HG02870 (cell line): Measurements from ENCODE around the gene SYT2.

Experiments used
- ATAC-seq: cut with Tn5 transposase; IDR thresholded peaks from one replicate; pipeline ENCODE4 v1.9.1; 2021; ENCODE audit warnings: mild to moderate bottlenecking, moderate library complexity; ENCODE audit not compliant: unreplicated experiment

The SYT2 gene

GRCh38 chr1:202706851-202707250 is 3.4 kb downstream of the SYT2 start:
- no peak for ATAC-seq

- ATAC-seq, result no peak
Measured at GRCh38 chr1:202704601-202705000, 5.7 kb downstream of the SYT2 start.

GRCh38 chr1:202703191-202703590 is 7.1 kb downstream of the SYT2 start:
- ATAC-seq, result no peak

GRCh38 chr1:202702088-202702487 is 8.2 kb downstream of the SYT2 start:
- ATAC-seq, result no peak

GRCh38 chr1:202701200-202701599 is 9.1 kb downstream of the SYT2 start:
- no peak for ATAC-seq

- no peak for ATAC-seq
Measured at GRCh38 chr1:202700061-202700460, 10.2 kb downstream of the SYT2 start.

- ATAC-seq, result no peak
Measured at GRCh38 chr1:202698276-202698675, 12.0 kb downstream of the SYT2 start.

- ATAC-seq, result no peak
Measured at GRCh38 chr1:202697038-202697437, 13.2 kb downstream of the SYT2 start.

- no peak for ATAC-seq
Measured at GRCh38 chr1:202694314-202694713, 15.9 kb downstream of the SYT2 start.

GRCh38 chr1:202692959-202693555 is 17.2 kb downstream of the SYT2 start:
- ATAC-seq, result no peak

GRCh38 chr1:202691816-202692215 is 18.4 kb downstream of the SYT2 start:
- no peak for ATAC-seq

- no peak for ATAC-seq
Measured at GRCh38 chr1:202689493-202690342, 20.5 kb downstream of the SYT2 start.

GRCh38 chr1:202689082-202689481 is 21.2 kb downstream of the SYT2 start:
- ATAC-seq, result no peak

- no peak for ATAC-seq
Measured at GRCh38 chr1:202688401-202688800, 21.9 kb downstream of the SYT2 start.

- ATAC-seq, result no peak
Measured at GRCh38 chr1:202687798-202688197, 22.5 kb downstream of the SYT2 start.

GRCh38 chr1:202687370-202687769 is 22.9 kb downstream of the SYT2 start:
- ATAC-seq, result no peak

GRCh38 chr1:202685641-202686040 is 24.6 kb downstream of the SYT2 start:
- ATAC-seq, result no peak

- ATAC-seq, result no peak
Measured at GRCh38 chr1:202684716-202685115, 25.5 kb downstream of the SYT2 start.

GRCh38 chr1:202683029-202683428 is 27.2 kb downstream of the SYT2 start:
- no peak for ATAC-seq

- no peak for ATAC-seq
Measured at GRCh38 chr1:202682477-202682876, 27.8 kb downstream of the SYT2 start.

- no peak for ATAC-seq
Measured at GRCh38 chr1:202681736-202682420, 28.4 kb downstream of the SYT2 start.
